Ramos (cell line): Measurements from ENCODE around the gene PIGP.
"Not testable (repeated sequence)": the region's sequence is repeated elsewhere in the genome, so short reads cannot be mapped to it uniquely, and the experiment has no call there.

Source experiments
- in situ Hi-C: fragments of 300-500 bp; cut with MboI; formaldehyde crosslinking; loops from one replicate; pipeline ENCODE4 v1.14.3; 2022; ENCODE audit warnings: low sequenced_read_pairs; ENCODE audit not compliant: unreplicated experiment

Gene PIGP

DNA sequence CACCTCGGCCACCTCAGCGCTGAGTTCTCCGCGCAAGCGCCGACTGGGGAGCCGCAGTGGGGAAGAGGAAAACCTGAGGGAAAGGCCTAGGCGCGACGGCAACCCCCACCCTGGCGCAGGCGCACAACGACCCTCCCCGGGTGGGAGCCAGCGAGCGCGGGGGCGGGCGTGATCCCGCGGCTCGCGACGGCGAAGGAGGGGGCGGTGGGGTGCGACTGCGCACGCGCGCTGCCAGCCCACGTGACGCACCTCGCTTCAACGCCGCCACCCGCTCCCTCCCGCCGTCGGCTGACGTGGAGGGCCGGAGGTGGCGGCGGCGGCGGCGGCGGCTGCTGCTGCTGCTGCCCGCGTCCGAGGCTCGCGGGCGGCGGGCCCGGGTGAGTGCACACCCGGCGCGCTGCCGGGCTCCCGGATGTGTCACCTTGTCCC, at the start of gene PIGP, which contains the start of gene TTC3:
TSS of gene PIGP (minus strand) at position 84 of the 429 bp plus-strand sequence. CDS start 556 bp downstream, outside the sequence.
TSS of gene TTC3 (plus strand) at position 267 of the 429 bp plus-strand sequence. CDS start 14,004 bp downstream, outside the sequence.
- in situ Hi-C loops: no loop called here

DNA sequence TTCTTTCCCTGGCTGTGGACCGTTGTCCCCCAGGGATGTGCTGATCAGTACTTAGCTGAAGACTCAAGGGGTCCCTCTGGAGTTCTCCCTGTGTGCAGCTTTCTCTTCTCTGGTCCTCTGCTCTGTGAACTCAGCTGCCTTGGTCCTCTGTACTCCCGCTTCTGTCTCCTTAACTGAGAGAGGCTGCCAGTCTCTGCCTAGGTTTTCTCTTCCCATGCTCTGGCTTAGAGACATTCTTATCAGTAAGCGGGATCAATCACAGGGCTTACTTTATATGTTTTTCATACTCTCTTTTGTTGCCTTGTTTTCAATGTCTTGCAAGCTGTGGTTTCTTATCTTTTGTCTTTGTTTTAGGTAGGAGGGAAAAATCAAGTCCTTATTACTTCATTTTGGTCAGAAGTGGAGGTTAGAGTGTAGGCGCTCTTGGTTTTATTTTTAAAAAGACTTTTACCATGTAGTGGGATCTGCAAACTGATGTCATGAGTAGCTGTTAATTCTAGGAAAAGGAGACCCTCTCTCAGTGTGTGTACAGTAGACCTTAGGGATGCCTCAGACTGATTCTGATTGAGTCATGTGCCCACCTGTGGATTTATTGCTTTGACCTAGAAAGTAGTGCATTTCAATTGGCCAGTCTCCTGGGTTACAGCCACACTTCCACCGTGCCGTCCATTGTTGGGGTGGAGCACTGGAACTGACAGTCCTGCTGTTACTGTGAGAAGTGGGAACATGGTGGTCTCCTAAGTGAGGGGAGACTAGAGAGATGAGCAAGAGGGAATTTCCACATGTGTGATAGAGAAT, 46.7 kb upstream of the PIGP start:
- in situ Hi-C loops: no loop called here

- in situ Hi-C loops: no loop called here
Observed at GRCh38 chr21:37118187-37118826, 45.4 kb upstream of the PIGP start.

DNA sequence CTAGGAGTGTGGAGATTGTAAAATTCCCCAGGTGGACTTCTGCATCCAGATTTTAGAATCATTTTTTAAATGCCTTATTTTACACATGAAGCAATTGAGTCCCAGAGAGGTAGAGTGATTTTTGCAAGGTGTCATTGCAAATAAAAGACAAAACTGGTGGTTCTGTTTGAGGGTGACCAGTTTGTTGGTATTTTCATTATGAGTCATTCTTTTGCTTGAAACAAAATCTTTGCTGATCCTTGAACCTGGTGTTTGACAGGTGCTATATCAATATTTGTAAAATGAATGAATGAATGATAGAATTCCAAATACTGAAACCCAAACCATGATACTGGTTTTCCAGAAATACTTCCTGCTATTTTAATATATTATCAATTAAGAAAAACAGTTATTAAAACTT, 44.3 kb upstream of the PIGP start:
- in situ Hi-C loops: no loop called here

GRCh38 chr21:37116459-37116858, 43.6 kb upstream of the PIGP start:
- in situ Hi-C loops: not testable (repeated sequence)

- in situ Hi-C loops: not testable (repeated sequence)
Observed at GRCh38 chr21:37114301-37114700, 41.4 kb upstream of the PIGP start.

GRCh38 chr21:37111029-37111428, 38.2 kb upstream of the PIGP start:
- in situ Hi-C loops: not testable (repeated sequence)

GRCh38 chr21:37106998-37107397, 34.1 kb upstream of the PIGP start:
- in situ Hi-C loops: no loop called here

- in situ Hi-C loops: not testable (repeated sequence)
Observed at GRCh38 chr21:37102746-37103145, 29.9 kb upstream of the PIGP start.

GRCh38 chr21:37101384-37101783, 28.5 kb upstream of the PIGP start:
- in situ Hi-C loops: no loop called here

DNA sequence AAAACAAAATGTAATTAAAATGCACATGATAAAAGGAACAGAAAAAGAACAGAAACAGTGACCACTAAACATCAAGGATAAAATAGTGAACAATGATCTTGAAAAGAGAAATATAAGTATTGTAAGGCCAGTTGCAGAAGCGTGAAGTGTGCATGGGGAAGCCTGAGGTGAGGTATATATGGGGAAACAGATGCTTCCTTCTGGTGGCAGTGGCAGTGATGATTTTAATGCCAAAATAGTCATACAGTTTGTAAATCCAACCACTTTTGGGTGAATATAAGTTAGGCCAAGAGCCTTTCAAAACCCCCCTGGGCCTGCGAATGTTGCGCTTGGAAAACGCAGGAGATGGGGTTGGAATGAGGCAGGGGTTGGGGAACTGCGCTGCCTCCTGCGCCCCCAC, 27.4 kb upstream of the PIGP start:
- in situ Hi-C loops: no loop called here

DNA sequence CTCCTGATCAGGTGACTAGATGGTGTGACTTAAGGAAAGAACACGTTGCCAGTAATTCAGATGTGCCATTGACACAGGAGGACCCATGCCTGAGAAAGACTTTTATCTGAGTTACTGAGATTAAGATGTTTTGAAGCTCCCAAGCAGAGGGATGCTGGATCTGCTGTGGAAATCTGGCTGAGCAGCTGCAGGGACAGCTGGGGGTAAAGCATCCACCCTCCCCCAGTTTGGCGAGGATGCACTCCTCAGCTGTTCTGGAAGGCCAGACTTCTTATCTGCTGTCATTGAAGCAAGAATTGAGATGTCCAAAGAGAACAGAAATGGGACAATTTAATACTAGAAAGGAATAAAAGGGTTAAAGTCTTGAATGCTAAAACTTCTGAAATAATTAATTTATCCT, 25.9 kb upstream of the PIGP start:
- in situ Hi-C loops: no loop called here

DNA sequence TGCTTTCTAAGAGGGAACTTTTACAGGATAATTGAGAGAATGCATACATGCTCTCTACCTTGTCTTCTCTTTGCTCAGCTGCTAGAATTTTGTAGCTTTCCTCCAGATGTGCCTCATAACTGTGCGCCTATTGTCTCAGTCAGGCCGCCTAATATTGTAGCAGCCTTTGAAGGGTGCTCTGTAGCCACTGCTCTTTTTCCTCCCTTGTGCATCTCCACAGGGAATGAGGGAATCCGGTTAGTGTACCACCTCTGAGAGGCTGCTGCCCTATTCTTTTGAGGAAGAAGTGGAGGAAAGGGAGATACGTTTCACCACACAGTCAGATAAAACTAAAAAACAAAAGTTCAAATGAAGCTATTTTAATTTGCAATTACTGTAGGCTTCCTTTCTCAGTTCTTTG, 22.9 kb upstream of the PIGP start:
- in situ Hi-C loops: no loop called here

GRCh38 chr21:37093977-37094376, 21.1 kb upstream of the PIGP start:
- in situ Hi-C loops: no loop called here

DNA sequence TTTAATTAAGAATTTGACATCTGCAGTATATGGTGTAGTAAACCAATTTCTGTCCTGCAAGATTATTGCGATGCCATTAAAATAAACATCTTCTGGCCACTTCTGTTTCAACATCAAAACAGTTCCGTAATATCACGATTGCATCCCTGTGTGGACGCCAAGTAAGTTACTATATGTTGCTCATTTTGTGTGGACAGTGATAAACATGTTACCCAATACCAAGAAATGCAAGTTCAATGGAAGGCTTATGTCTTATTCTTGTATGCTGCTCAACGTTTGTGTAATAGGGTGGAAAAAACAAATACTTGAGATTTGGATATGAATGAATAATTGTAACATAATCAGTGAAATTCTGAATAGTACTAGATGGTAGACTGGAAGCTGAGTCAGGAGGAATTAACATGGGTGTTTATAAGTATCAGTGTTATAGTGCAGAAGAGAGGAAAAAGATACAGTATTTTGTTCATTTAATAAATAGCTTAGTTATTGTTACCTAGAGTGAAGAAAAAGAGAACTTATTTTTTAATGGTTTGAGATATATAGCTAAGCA, 15.4 kb upstream of the PIGP start:
- in situ Hi-C loops: no loop called here

- in situ Hi-C loops: no loop called here
Observed at GRCh38 chr21:37087188-37087587, 14.3 kb upstream of the PIGP start.

DNA sequence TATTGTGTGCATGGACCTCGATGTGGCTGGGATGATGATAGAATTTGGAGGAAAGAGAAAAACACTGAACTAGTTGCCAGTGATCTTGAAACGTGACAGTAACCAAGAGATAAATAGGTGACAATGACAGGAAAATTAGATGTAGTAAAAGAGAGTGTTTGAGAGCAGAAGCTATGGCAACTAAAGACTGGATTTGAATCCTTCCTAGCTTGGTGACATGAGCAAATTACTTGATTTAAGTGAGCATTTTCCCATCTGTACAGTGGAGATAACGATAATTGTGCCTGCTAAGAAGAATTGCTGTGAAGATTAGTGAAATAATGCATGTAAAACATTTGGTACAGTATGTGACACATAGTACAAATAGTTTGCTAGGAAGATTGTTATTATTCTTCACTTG, 12.9 kb upstream of the PIGP start:
- in situ Hi-C loops: no loop called here

- in situ Hi-C loops: no loop called here
Observed at GRCh38 chr21:37082856-37083528, 10.1 kb upstream of the PIGP start.

GRCh38 chr21:37082375-37082774, 9.5 kb upstream of the PIGP start:
- in situ Hi-C loops: no loop called here

DNA sequence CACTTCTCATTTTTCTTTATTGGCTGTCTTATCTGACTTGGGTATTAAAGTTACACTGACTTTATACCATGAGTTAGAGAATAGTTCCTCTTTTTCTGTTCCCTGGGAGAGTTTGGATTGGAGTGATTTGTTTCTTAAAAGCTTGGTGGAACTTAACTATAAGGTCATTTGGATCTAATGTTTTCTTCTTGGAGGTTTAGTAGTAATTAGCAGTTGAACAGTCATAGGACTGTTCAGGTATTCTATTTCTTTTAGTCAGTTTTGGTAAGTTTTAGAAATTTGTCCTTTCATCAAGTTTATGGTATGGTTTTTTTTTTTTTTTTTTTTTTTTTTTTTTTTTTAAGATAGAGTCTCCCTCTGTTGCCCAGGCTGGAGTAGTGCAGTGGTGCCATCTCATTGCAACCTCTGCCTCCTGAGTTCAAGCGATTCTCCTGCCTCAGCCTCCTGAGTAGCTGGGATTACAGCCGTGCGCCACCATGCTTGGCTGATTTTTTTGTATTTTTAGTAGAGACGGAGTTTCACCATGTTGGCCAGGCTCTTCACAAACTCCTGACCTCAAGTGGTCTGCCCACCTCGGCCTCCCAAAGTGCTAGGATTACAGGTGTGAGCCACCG, 6.4 kb upstream of the PIGP start:
- in situ Hi-C loops: no loop called here
